Stimulated activated CD4-positive, alpha-beta T cell treated with anti-CD3 and anti-CD28 coated beads, TNF-alpha, amount 100 ng/mL, for 48 hours (primary cell): Measurements from ENCODE around the gene MYO1E.
A peak's percentile ranks its signal among the peaks of the same experiment; 100 is the strongest.

Experiments
- DNase-seq, 3 donors: peaks; one replicate each; pipeline ENCODE4 v3.0.0-alpha.2; 2020; ENCODE audit warnings: low read depth in 3 of 3

Gene MYO1E

DNA sequence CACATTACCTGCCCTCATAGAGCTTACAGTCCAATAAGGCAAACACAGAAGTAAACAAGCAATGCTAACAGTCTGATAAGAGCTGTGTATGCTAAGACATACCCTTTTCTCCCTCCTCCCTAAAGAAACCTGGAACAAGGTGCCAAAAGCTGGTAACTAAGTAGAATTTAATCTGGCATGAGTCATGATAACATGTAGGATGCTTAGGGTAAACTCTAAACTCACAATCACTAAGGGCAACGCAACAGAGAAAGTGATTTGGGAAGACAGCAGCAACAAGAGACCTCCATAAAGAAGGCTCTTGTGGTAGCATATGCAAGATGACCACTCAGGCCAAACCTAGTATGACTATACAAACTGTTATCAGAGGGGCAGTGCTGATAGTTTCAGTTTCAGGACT lies 55.5 kb downstream of the MYO1E start:
- DNase-seq, result no peak

- no peak for DNase-seq
These were observed 56.7 kb downstream of the MYO1E start for GRCh38 chr15:59315914-59316451.

DNA sequence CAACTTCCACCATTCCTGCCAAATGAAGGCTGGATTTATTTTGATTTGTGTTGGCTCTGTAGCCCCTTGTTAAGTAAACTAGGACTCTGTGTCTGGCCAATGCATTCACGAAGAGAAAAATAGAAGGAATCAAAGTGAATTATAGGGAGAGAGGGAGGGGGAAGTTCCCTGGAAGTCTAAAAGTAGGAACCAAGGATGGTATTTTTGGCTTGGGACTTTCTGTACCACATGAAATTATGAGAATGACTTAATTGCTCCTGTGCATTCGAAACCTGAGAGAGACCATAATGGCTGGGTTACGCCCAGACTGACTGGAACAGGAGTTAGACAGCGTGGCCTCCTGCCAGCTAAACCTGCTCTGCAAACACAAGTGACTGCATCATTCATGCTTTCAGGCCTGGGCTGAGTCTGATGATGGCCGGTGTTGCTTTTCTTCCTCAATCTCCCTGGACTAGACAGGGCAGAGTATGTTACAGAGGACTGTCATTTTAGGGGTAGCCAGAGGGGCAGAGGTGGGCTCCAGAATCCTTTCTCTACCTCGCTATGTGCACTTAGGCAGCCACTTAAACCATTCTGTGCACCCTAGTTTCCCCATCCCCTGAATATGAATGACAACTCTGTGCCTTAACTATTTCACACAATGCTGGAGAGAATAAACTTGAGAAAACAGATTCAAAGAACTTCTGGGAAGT lies 58.9 kb downstream of the MYO1E start:
- no peak for DNase-seq

DNA sequence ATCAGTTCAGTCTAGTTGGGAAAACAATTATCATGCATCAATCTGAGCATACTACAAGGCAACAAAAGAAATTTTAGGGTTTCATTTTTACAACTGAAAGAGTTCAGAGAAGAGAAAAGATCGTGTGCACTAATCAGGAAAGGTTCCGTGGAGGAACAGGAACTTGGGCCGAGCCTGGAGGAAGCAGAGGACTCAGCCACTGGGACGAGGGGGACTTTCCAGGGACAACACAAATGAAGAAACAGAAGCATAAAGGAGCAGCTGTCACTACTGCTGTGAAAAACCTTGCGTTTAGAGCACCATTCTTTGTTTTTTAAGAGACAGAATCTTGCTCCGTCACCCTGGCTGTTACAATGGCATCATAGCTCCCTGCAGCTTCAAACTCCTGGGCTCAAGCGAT lies 60.5 kb downstream of the MYO1E start:
- DNase-seq, result no peak

- no peak for DNase-seq
These were observed 61.5 kb downstream of the MYO1E start for GRCh38 chr15:59311195-59311594.

DNA sequence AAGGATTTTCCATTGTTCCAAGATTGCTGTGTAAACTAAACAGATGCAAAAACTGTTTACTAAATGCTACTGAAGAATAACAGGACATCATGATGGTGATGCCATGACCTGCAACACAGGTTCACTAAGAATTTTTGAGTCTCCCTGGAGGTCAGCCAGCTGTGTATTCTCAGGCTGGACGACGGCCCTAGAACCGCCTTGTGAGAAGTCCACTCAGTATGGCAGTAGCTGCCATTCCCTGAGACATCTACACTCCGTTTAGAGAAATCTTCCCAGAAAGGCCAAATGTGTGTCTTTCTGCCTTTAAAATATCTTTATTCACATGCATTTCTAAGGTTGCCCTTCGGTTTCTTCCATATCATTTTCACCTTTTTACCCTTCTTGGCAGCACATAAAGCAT lies 63.3 kb downstream of the MYO1E start:
- DNase-seq, result no peak

- no peak for DNase-seq
These were observed 65.5 kb downstream of the MYO1E start for GRCh38 chr15:59307165-59307537.

DNA sequence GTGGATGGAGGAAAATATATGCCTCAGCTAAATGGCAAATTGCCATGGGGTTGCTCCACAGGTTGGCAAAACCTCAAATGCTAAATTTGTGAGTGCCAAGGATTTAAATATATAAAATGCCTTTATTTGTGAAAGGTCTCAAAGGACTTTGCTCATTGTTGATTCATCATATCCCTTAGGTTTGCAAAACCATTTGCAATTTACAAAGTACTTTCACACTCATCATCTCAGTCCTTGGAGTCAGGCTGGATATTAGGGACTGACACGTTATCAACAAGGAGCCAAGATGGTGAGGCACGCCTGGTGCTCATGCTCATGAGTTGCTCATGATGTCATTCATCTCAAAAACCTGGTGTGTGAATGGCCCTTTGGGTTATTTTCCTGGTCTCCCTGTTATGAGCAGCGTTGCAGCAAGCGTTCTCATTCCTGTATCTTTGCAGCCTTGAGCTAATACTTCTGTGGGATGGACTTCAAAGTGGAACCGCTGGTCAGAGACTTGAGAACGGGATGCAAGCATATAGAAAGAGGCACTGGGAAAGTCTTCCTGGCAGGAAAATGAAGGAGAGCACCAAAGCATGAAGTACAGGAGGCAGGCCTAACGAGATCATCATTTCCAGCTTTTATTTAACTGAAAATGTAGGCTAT lies 66.0 kb downstream of the MYO1E start:
- DNase-seq, result no peak

- no peak for DNase-seq
These were observed 67.9 kb downstream of the MYO1E start for GRCh38 chr15:59304807-59305206.

- DNase-seq, result no peak
These were observed 68.5 kb downstream of the MYO1E start for GRCh38 chr15:59304034-59304795.

GRCh38 chr15:59303633-59304032 lies 69.0 kb downstream of the MYO1E start:
- DNase-seq, result no peak

GRCh38 chr15:59303136-59303535 lies 69.5 kb downstream of the MYO1E start:
- no peak for DNase-seq

DNA sequence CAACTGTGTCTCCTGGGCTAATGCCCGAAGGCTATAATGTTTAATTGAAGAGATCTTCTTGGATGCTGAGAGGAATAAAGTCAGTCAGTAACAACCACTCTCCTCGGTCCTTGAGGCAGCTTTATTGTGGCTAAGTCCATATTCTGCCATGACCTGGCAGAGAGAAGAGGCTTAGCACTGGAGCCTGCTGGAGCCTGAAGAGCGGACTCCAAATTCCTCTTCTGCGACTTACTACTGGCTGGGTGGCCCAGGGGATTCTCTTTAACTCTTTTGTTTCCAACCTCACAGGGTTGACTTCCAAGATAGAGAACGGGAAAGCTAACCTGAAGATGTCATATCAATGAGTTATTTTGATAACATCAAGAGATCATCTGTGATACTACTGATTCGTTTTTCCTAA lies 71.1 kb downstream of the MYO1E start:
- DNase-seq, result no peak

DNA sequence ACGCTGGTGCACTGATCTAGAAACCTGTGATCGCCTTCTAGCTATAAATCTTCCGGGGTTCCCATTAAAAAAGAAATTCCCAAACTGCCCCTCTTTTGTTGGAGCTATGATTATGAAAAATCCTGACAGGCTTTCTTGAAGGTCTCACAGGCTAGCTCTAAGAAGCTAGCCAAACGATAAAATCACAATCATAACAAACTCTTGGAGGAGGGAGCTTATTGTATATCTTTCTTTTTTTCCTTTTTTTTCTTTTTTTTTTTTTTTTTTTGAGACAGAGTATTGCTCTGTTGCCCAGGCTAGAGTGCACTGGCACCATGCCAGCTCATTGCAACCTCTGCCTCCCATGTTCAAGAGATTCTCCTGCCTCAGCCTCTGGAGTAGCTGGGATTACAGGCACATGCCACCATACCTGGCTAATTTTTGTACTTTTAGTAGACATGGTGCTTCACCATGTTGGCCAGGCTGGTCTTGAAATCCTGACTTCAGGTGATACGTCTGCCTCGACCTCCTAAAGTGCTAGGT lies 72.0 kb downstream of the MYO1E start:
- no peak for DNase-seq

- DNase-seq, result peak; percentile 47 to 64 (median 47)
These were observed 72.6 kb downstream of the MYO1E start for GRCh38 chr15:59299929-59300617.

DNA sequence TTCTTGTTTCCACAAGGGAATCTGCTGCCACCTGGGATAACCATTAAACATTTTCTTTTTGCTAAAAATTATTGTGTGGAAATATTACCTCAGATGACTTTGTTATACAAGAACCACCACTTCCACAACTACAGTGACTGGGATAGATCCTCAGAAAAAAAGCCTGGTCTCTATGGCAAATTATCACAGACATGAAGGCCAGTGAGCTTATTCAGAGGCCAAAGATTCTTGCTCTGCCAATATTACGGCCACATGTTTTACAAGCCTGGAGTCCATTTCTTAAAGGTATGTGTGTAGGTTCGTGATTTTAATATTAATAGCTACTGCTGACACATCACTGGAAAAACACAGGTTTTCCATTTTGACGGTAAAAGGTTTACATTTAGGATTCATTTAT lies 73.8 kb downstream of the MYO1E start:
- DNase-seq, result no peak

- DNase-seq, result peak; percentile 17 to 34 (median 21)
These were observed 74.3 kb downstream of the MYO1E start for GRCh38 chr15:59298225-59298853.

DNA sequence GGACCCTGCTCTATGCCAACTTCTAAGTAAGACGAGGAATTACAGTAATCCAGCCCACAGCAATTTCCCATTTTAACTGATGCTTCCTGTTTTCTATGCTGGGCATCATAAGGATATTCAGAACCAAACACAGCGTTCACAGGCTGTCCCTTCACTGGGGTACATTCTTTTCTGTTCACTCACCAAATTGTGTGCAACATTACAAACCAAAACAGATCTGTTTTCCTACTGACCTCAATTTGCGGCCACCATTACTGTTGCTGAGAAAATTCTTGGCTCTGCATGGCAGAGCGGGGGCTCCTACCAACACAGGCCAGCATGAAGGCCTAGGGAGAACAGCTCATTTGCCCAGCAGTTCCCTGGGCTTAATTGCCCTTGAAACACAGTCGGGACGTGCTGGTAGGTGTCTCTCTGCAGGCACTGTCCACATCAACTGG lies 76.5 kb downstream of the MYO1E start:
- DNase-seq, result no peak

DNA sequence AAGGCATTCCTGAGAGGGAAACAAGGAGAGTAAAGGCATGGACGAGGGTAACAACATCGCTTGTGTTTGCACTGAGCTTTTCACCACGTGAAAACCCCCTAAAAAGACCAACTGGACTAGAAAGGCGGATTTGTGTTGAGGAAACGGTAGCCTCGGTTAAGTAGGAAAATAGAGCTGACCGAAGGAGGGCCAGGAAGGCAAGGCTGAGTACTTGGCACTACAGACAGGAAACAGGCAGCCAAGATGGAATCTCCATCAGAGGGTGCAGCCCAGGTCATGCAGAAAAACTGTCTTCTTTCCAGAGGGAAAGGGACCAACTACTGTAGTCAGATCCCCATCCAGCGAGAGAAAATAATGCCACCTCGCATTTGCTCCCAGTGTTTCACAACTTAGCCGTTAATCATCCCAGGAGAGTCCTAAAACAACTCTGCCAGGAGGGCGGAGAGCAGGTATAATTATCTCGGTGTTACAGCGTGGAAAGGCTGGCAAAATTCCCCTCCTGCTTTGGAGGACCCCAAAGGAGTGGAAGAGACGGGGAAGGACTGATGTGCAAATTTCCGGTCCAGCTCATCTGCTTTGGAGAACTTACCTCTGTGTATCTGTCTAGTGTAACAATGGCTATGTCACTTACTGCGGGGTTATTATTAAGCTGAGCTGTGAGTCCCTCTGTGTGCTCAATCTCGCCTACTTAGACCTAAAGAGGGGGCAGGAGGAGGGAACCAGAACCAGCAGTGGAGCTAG lies 77.2 kb downstream of the MYO1E start:
- DNase-seq, result no peak

DNA sequence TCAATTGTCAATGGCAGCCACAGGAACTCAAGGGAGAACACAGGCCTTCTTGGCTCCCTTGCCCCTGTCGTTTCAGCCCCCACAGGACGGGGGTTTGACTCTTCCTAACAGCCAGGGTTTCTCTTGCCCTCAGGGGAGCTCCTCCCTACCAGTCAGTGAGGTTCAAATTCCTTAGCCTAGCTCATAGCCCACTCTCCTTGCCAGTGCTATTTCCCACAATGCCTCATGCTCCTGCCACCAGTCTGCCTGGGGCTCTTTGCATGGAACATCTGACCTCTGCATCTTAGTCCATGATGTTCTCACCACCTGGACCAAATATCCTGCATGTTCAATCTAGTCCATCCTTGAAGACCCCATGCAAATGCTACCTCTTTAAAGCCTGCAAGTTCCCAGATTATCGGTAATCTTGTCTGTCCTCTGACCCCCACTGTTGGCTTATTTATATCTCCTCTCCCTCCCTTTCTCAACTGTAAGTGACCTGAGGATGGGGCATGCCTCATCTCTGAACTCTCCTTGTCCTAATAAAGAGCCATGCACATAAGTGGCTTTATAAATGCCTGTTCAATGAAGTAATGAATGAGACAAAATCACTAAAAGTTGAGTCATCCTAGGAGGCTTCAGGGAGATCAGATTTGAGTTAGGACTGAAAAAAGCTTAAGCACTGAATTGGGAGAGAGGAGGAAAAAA lies 78.0 kb downstream of the MYO1E start:
- no peak for DNase-seq
